Transverse colon (tissue), 4 donors: ENCODE data around the gene EHD2.
"Not testable (repeated sequence)": the region's sequence is repeated elsewhere in the genome, so short reads cannot be mapped to it uniquely, and the experiment has no call there.

Experiments
- CTCF ChIP-seq, 5 experiments: fragments of 200-600 bp in 3 of 5; fragments of 450-650 bp in 2 of 5; sonication (generic) in 3 of 5; IDR thresholded peaks; 1 replicate in 2 of 5; 2 replicates in 3 of 5; pipeline ENCODE4 v1.5.1; 2016 to 2017; ENCODE audit warnings: antibody characterized with exemption in 5 of 5, inconsistent platforms in 3 of 5, mild to moderate bottlenecking in 2 of 5, moderate library complexity in 1 of 5
- EP300 ChIP-seq: sonication (generic); formaldehyde crosslinking; IDR thresholded peaks from one replicate; pipeline ENCODE4 v1.6.1; 2017; ENCODE audit warnings: antibody characterized with exemption, low read depth
- POLR2AphosphoS5 ChIP-seq, 3 donors: sonication (generic); formaldehyde crosslinking; IDR thresholded peaks; one replicate each; pipeline ENCODE4 v1.6.1; 2016; ENCODE audit warnings: antibody characterized with exemption in 3 of 3

GRCh38 chr19:47771291-47771690 lies 58.1 kb downstream of the EHD2 start:
- TF ChIP-seq CTCF (IDR thresholded peaks at IDR 0.05); POLR2AphosphoS5 (IDR thresholded peaks at IDR 0.05); EP300: not testable (repeated sequence)
